ENCODE data around the gene GRPEL2.

The GRPEL2 gene

GRCh38 chr5:149340920-149341319, 4.4 kb upstream of the GRPEL2 start:
- no peaks in the 10 kb centered on the region for H3K27me3 ChIP-seq (ENCODE audit: insufficient read depth, low read length, poor library complexity)
- TF ChIP-seq EZH2 (IDR thresholded peaks at IDR 0.05; ENCODE audit: borderline replicate concordance, low read depth, low read length, severe bottlenecking) (no peak), CTCF (IDR thresholded peaks at IDR 0.05; ENCODE audit: borderline replicate concordance, extremely low read depth, low read length, poor library complexity, severe bottlenecking) (no peak)
- H2AFZ ChIP-seq (ENCODE audit: low read depth, low read length) = no peak overlapping the region
- H3K36me3 ChIP-seq (ENCODE audit: insufficient read depth, low read length) = no peaks in the 10 kb centered on the region
- H3K9ac ChIP-seq (ENCODE audit: low read depth, low read length) = no peak overlapping the region
- no peaks in the 10 kb centered on the region for H3K9me3 ChIP-seq (ENCODE audit: insufficient read depth, low read length, severe bottlenecking)
- H3K79me2 ChIP-seq (ENCODE audit: insufficient read depth, low read length) = no peaks in the 10 kb centered on the region
- no peak overlapping the region for H3K4me2 ChIP-seq (ENCODE audit: insufficient read depth, low read length)
- ATAC-seq (ENCODE audit: insufficient read depth, low read depth) (no peak), DNase-seq (no peak)
- H3K4me1 ChIP-seq (ENCODE audit: insufficient read depth, low read length) = peaks cover 11% of the 10 kb centered on the region; the same call in 1 of the 2 replicates
- H3K4me3 ChIP-seq (ENCODE audit: low read depth in 1 of 2, low read length in 2 of 2) = no peak overlapping the region
- no peaks in the 10 kb centered on the region for H4K20me1 ChIP-seq (ENCODE audit: insufficient read depth, low read length)
- H3K27ac ChIP-seq (ENCODE audit: low read length) = no peak overlapping the region

- H3K4me1 ChIP-seq (ENCODE audit: insufficient read depth, low read length) = peaks cover 16% of the 10 kb centered on the region
- no peaks in the 10 kb centered on the region for H3K36me3 ChIP-seq (ENCODE audit: insufficient read depth, low read length)
- H3K4me3 ChIP-seq (ENCODE audit: low read depth in 1 of 2, low read length in 2 of 2) = no peak overlapping the region
- no peaks in the 10 kb centered on the region for H3K79me2 ChIP-seq (ENCODE audit: insufficient read depth, low read length)
- no peak overlapping the region for H3K27ac ChIP-seq (ENCODE audit: low read length)
- H3K9ac ChIP-seq (ENCODE audit: low read depth, low read length) = no peak overlapping the region
- H4K20me1 ChIP-seq (ENCODE audit: insufficient read depth, low read length) = no peaks in the 10 kb centered on the region
- ATAC-seq (ENCODE audit: insufficient read depth, low read depth) (no peak), DNase-seq (no peak)
- no peak overlapping the region for H3K4me2 ChIP-seq (ENCODE audit: insufficient read depth, low read length)
- TF ChIP-seq EZH2 (IDR thresholded peaks at IDR 0.05; ENCODE audit: borderline replicate concordance, low read depth, low read length, severe bottlenecking) (no peak), CTCF (IDR thresholded peaks at IDR 0.05; ENCODE audit: borderline replicate concordance, extremely low read depth, low read length, poor library complexity, severe bottlenecking) (no peak)
- H2AFZ ChIP-seq (ENCODE audit: low read depth, low read length) = no peak overlapping the region
- H3K27me3 ChIP-seq (ENCODE audit: insufficient read depth, low read length, poor library complexity) = no peaks in the 10 kb centered on the region
- no peaks in the 10 kb centered on the region for H3K9me3 ChIP-seq (ENCODE audit: insufficient read depth, low read length, severe bottlenecking)
Measured at GRCh38 chr5:149341876-149342275, 3.4 kb upstream of the GRPEL2 start.

GRCh38 chr5:149344151-149344550, 1.1 kb upstream of the GRPEL2 start:
- H3K4me2 ChIP-seq (ENCODE audit: insufficient read depth, low read length) = no peak overlapping the region
- TF ChIP-seq CTCF (IDR thresholded peaks at IDR 0.05; ENCODE audit: borderline replicate concordance, extremely low read depth, low read length, poor library complexity, severe bottlenecking) (no peak), EZH2 (IDR thresholded peaks at IDR 0.05; ENCODE audit: borderline replicate concordance, low read depth, low read length, severe bottlenecking) (no peak)
- no peaks in the 10 kb centered on the region for H3K79me2 ChIP-seq (ENCODE audit: insufficient read depth, low read length)
- no peak overlapping the region for H3K9ac ChIP-seq (ENCODE audit: low read depth, low read length)
- no peaks in the 10 kb centered on the region for H3K27me3 ChIP-seq (ENCODE audit: insufficient read depth, low read length, poor library complexity)
- no peaks in the 10 kb centered on the region for H3K9me3 ChIP-seq (ENCODE audit: insufficient read depth, low read length, severe bottlenecking)
- no peak for DNase-seq
- H3K36me3 ChIP-seq (ENCODE audit: insufficient read depth, low read length) = no peaks in the 10 kb centered on the region
- no peak overlapping the region for H3K4me3 ChIP-seq (ENCODE audit: low read depth in 1 of 2, low read length in 2 of 2)
- no peaks in the 10 kb centered on the region for H4K20me1 ChIP-seq (ENCODE audit: insufficient read depth, low read length)
- no peak overlapping the region for H3K27ac ChIP-seq (ENCODE audit: low read length)
- ATAC-seq (ENCODE audit: insufficient read depth, low read depth) = no peak
- no peak overlapping the region for H2AFZ ChIP-seq (ENCODE audit: low read depth, low read length)
- peaks cover 33% of the 10 kb centered on the region for H3K4me1 ChIP-seq (ENCODE audit: insufficient read depth, low read length)

- Histone ChIP-seq H3K9ac (ENCODE audit: low read depth, low read length) (peak overlapping the region; percentile 52), H3K4me1 (ENCODE audit: insufficient read depth, low read length) (peaks cover 35% of the 10 kb centered on the region), H3K4me2 (ENCODE audit: insufficient read depth, low read length) (peak overlapping the region; percentile 63), H3K27ac (ENCODE audit: low read length) (peak overlapping the region; percentile 50; the same call in 1 of the 2 replicates), H3K4me3 (ENCODE audit: low read depth in 1 of 2, low read length in 2 of 2) (peak overlapping the region; percentile 31 to 69; a peak in 3 of 4 replicates), H3K9me3 (ENCODE audit: insufficient read depth, low read length, severe bottlenecking) (no peaks in the 10 kb centered on the region), H2AFZ (ENCODE audit: low read depth, low read length) (peak overlapping the region; percentile 59), H3K36me3 (ENCODE audit: insufficient read depth, low read length) (peaks cover 7% of the 10 kb centered on the region; the same call in 1 of the 2 replicates), H3K27me3 (ENCODE audit: insufficient read depth, low read length, poor library complexity) (no peaks in the 10 kb centered on the region), H3K79me2 (ENCODE audit: insufficient read depth, low read length) (no peaks in the 10 kb centered on the region), H4K20me1 (ENCODE audit: insufficient read depth, low read length) (no peaks in the 10 kb centered on the region)
- no peak for ATAC-seq (ENCODE audit: insufficient read depth, low read depth)
- no peak for DNase-seq
- TF ChIP-seq EZH2 (IDR thresholded peaks at IDR 0.05; ENCODE audit: borderline replicate concordance, low read depth, low read length, severe bottlenecking) (no peak), CTCF (IDR thresholded peaks at IDR 0.05; ENCODE audit: borderline replicate concordance, extremely low read depth, low read length, poor library complexity, severe bottlenecking) (no peak)
Measured at GRCh38 chr5:149345892-149346222, 558 bp downstream of the GRPEL2 start.

All from DND-41 (cell line).